Gastroesophageal sphincter (tissue), 3 donors: Measurements from ENCODE around the gene ZNF592.

Experiments
- POLR2A ChIP-seq, 2 donors: fragments of 450-650 bp; IDR thresholded peaks; one replicate each; pipeline ENCODE4 v1.6.1; 2017; ENCODE audit warnings: antibody characterized with exemption in 2 of 2, mild to moderate bottlenecking in 2 of 2, moderate library complexity in 1 of 2
- TF ChIP-seq, protein P1 (sequence below), 4 experiments: fragments of 200-600 bp in 2 of 4; fragments of 450-650 bp in 2 of 4; sonication (generic) in 1 of 4; IDR thresholded peaks; one replicate each; pipeline ENCODE4 v1.5.1; 2017 to 2019; ENCODE audit warnings: antibody characterized with exemption in 4 of 4, mild to moderate bottlenecking in 2 of 4, moderate library complexity in 2 of 4

DNA sequence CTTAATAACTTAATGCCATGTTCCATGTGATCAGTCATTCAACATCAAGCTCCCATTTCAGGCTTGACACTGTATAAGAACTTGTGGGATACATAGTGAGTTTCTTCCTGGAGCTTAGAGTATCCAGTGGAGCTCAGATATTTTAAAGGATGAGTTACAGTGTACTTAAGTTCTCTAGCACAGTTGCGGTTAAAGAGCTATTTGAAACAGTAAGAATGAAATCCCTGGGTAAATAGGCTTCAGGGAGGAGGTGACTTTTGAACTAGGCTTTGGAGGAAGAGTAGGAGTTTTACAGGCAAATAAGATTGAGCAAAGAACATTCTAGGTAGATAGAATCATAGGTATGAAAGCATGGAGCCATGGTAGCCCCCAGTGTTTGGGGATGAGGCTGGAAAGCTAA is 3.8 kb downstream of the ZNF592 start:
- TF ChIP-seq, protein P1, sequence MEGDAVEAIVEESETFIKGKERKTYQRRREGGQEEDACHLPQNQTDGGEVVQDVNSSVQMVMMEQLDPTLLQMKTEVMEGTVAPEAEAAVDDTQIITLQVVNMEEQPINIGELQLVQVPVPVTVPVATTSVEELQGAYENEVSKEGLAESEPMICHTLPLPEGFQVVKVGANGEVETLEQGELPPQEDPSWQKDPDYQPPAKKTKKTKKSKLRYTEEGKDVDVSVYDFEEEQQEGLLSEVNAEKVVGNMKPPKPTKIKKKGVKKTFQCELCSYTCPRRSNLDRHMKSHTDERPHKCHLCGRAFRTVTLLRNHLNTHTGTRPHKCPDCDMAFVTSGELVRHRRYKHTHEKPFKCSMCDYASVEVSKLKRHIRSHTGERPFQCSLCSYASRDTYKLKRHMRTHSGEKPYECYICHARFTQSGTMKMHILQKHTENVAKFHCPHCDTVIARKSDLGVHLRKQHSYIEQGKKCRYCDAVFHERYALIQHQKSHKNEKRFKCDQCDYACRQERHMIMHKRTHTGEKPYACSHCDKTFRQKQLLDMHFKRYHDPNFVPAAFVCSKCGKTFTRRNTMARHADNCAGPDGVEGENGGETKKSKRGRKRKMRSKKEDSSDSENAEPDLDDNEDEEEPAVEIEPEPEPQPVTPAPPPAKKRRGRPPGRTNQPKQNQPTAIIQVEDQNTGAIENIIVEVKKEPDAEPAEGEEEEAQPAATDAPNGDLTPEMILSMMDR (IDR thresholded peaks at IDR 0.05), result no peak
- TF ChIP-seq POLR2A (IDR thresholded peaks at IDR 0.05), result no peak
